Smooth muscle cell (in vitro differentiated cells): ENCODE data around the gene PAK6. TPM values are rescaled to one million over a fixed set of nuclear protein-coding genes. Genes with fewer than 3 reads are reported as not detected.

Source experiments
- DNase-seq: peaks from one replicate; lab custom pipeline; 2025; ENCODE audit not compliant: unreplicated experiment; lab: John Stamatoyannopoulos, UW
- H2AFZ ChIP-seq: fragments of 200-600 bp; sonication (generic); 2 replicates; pipeline ENCODE4 v1.6.0; 2016; ENCODE audit warnings: antibody characterized with exemption, low read depth, mild to moderate bottlenecking
- H3F3A ChIP-seq: fragments of 200-600 bp; sonication (generic); 2 replicates; pipeline ENCODE4 v1.6.0; 2017; ENCODE audit warnings: antibody characterized with exemption, low read depth
- H3K27ac ChIP-seq: fragments of 200-600 bp; sonication (generic); 2 replicates; pipeline ENCODE4 v1.5.1; 2016; ENCODE audit warnings: low read depth, mild to moderate bottlenecking
- H3K27me3 ChIP-seq: fragments of 200-600 bp; sonication (generic); 2 replicates; pipeline ENCODE4 v1.6.1; 2016; ENCODE audit warnings: low read depth, mild to moderate bottlenecking
- H3K36me3 ChIP-seq: fragments of 200-600 bp; sonication (generic); 2 replicates; pipeline ENCODE4 v1.5.1; 2016; ENCODE audit warnings: low read depth
- H3K4me1 ChIP-seq: fragments of 200-600 bp; sonication (generic); 2 replicates; pipeline ENCODE4 v1.5.1; 2016; ENCODE audit warnings: low read depth
- H3K4me2 ChIP-seq: fragments of 200-600 bp; sonication (generic); 2 replicates; pipeline ENCODE4 v1.6.0; 2016; ENCODE audit warnings: mild to moderate bottlenecking
- H3K4me3 ChIP-seq: fragments of 200-600 bp; sonication (generic); 2 replicates; pipeline ENCODE4 v1.5.1; 2016; ENCODE audit warnings: mild to moderate bottlenecking
- H3K79me2 ChIP-seq: fragments of 200-600 bp; sonication (generic); 2 replicates; pipeline ENCODE4 v1.6.0; 2016; ENCODE audit warnings: low read depth, mild to moderate bottlenecking
- H3K9ac ChIP-seq: fragments of 200-600 bp; sonication (generic); 2 replicates; pipeline ENCODE4 v1.6.0; 2016; ENCODE audit warnings: low read depth
- H3K9me3 ChIP-seq: fragments of 200-600 bp; sonication (generic); replicated peaks from 2 replicates; pipeline ENCODE4 v1.5.1; 2016; ENCODE audit warnings: low read depth
- H4K20me1 ChIP-seq: fragments of 200-600 bp; sonication (generic); 2 replicates; pipeline ENCODE4 v1.6.0; 2016; ENCODE audit warnings: low read depth
- CTCF ChIP-seq: fragments of 200-600 bp; sonication (generic); IDR thresholded peaks from 2 replicates; pipeline ENCODE4 v1.5.1; 2017; ENCODE audit warnings: borderline replicate concordance, mild to moderate bottlenecking, antibody characterized with exemption; ENCODE audit not compliant: insufficient read depth, poor library complexity, severe bottlenecking
- WGBS: methylation state at CpG from one replicate; pipeline ENCODE4 v1.1.7; 2016; ENCODE audit warnings: low lambda C conversion rate; 5-methylcytosine and 5-hydroxymethylcytosine counted together
- polyA plus RNA-seq: library from polyadenylated mRNA; unstranded; fragments of >200 nt; fragmentation: Nextera tagmentation; extraction: Ambion mirVana; gene quantifications from 2 replicates; pipeline ENCODE4 v1.2.1, GENCODE V29; 2016
- total RNA-seq: library from RNA; depleted of rRNA; stranded (reverse); fragments of >200 nt; gene quantifications from 2 replicates; pipeline ENCODE4 v1.2.3, GENCODE V29; 2014

Gene PAK6
- total and polyA plus RNA-seq, 2 experiments from 2014 or later, result 0.29 to 1.6 TPM

DNA sequence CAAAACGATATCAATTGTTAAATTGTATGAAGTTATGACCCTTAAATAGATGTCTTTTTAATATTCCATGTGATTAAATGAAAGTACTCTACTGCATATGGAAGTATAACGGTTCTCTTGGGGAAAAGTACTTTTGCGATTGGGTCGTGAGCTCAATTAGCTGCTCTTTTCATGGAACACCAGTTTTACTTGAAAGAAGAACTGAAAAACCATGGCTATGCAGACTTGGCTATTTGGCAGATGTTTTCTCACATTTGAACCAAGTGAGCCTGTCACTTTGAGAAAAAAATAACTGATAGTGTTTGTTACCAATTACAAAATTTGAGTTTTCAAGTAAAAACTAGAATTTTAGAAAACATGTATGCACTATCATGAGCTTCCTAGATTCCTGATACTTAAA lies 78.7 kb downstream of the PAK6 start:
- Histone ChIP-seq H3K4me2 (no peak overlapping the region), H3K9ac (no peak overlapping the region), H4K20me1 (no peaks in the 10 kb centered on the region), H3K36me3 (no peaks in the 10 kb centered on the region), H3K27me3 (peaks cover 41% of the 10 kb centered on the region), H3K27ac (no peak overlapping the region), H2AFZ (no peak overlapping the region), H3K79me2 (no peaks in the 10 kb centered on the region), H3K4me3 (no peak overlapping the region), H3K9me3 (no peaks in the 10 kb centered on the region), H3F3A (no peaks in the 10 kb centered on the region), H3K4me1 (no peaks in the 10 kb centered on the region)
- 85% methylated on average over 4 of the region's 4 CpGs for WGBS
- DNase-seq, result no peak
- no peak for TF ChIP-seq CTCF

DNA sequence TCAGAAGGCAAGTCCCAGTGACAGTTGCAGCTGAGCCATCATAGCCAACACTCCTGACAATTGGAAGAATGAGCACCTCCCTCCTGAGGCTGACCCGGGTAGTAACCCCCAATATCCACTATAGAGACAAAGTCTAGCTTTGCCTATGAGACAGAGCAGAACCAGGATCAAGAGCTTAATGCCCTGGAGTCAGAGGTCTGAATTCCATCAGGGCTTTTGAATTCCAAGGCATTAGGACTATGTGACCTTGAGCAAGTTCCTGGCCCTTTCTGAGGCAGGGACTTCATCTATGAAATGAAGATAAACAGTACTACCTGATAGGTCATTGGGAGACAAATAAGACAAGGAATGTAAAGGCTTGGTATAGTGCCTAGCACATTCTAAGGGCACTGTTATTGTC lies 81.5 kb downstream of the PAK6 start:
- peaks cover 21% of the 10 kb centered on the region for H3K27me3 ChIP-seq

GRCh38 chr15:40320931-40321371 lies 82.1 kb downstream of the PAK6 start:
- H3K4me1 ChIP-seq, result peaks cover 15% of the 10 kb centered on the region
- TF ChIP-seq CTCF, result peak; percentile 85
- no peak for DNase-seq
- H3K9me3 ChIP-seq, result no peaks in the 10 kb centered on the region
- peaks cover 17% of the 10 kb centered on the region for H3K27me3 ChIP-seq
- WGBS, result 0% methylated on average over 2 of the region's 2 CpGs
- H3F3A ChIP-seq, result no peaks in the 10 kb centered on the region
- peaks cover 14% of the 10 kb centered on the region for H3K79me2 ChIP-seq
- no peak overlapping the region for H3K9ac ChIP-seq
- H3K36me3 ChIP-seq, result no peaks in the 10 kb centered on the region
- H3K27ac ChIP-seq, result no peak overlapping the region
- no peak overlapping the region for H3K4me2 ChIP-seq
- no peak overlapping the region for H3K4me3 ChIP-seq
- peaks cover 11% of the 10 kb centered on the region for H4K20me1 ChIP-seq
- H2AFZ ChIP-seq, result no peak overlapping the region

More for the DNA sequence above, 81.5 kb downstream of the PAK6 start:
- peaks cover 10% of the 10 kb centered on the region for H3K4me1 ChIP-seq
- no peak for TF ChIP-seq CTCF
- H3K9me3 ChIP-seq, result no peaks in the 10 kb centered on the region
- H2AFZ ChIP-seq, result no peak overlapping the region
- H3F3A ChIP-seq, result no peaks in the 10 kb centered on the region
- no peaks in the 10 kb centered on the region for H3K36me3 ChIP-seq
- DNase-seq, result no peak
- H3K79me2 ChIP-seq, result peaks cover 9% of the 10 kb centered on the region
- H3K4me2 ChIP-seq, result no peak overlapping the region
- H3K9ac ChIP-seq, result no peak overlapping the region
- 75% methylated on average over 1 of the region's 1 CpG for WGBS
- H4K20me1 ChIP-seq, result peaks cover 6% of the 10 kb centered on the region
- H3K27ac ChIP-seq, result no peak overlapping the region
- no peak overlapping the region for H3K4me3 ChIP-seq

DNA sequence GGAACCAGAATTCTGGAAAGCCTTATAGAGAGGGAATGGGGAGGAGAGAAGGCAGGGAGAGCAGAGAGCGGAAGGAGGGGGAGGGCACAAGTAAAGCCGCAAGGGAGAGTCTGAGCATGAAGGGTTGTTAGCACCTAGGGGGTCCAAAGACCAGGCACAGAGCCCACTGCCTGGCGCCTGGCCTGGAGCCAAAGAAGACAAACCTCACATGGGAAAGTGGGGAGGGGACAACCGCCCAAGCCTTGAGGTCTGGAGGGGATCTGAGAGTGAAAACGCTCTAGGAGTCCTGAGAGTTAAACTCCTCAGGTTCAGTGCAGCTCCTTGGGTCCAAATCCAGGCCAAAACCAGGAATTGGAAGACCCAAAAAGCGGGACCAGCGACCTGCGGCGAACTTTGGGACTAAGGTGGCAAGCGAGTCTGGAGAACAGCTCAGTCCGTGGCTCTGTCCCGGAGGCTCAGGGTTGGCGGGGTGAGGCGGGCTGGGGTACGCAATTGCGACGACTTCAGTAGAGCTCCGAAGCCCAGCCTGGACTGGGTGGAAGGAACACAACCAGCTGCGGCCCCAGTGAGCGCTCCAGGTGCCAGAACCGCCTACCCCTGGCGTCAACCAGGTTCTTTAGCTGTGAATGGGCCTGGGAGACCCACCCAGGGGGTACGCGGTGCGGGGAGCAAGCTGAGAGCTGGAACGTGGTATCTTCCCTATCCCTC lies 83.8 kb downstream of the PAK6 start:
- peaks cover 2% of the 10 kb centered on the region for H3K27me3 ChIP-seq
- H3K27ac ChIP-seq, result no peak overlapping the region
- H3K4me3 ChIP-seq, result peak overlapping the region; percentile 53
- H3K4me2 ChIP-seq, result peak overlapping the region; percentile 84
- 23% methylated on average over 25 of the region's 26 CpGs for WGBS
- peaks cover 17% of the 10 kb centered on the region for H4K20me1 ChIP-seq
- no peaks in the 10 kb centered on the region for H3F3A ChIP-seq
- H3K9me3 ChIP-seq, result no peaks in the 10 kb centered on the region
- H3K79me2 ChIP-seq, result peaks cover 23% of the 10 kb centered on the region
- H2AFZ ChIP-seq, result no peak overlapping the region
- TF ChIP-seq CTCF, result no peak
- peaks cover 33% of the 10 kb centered on the region for H3K4me1 ChIP-seq
- no peak for DNase-seq
- H3K9ac ChIP-seq, result no peak overlapping the region
- no peaks in the 10 kb centered on the region for H3K36me3 ChIP-seq
